Fibroblast of the aortic adventitia (primary cell): ENCODE measurements around the gene COMMD8. TPM values are rescaled to one million over a fixed set of nuclear protein-coding genes. Genes with fewer than 3 reads are reported as not detected.
A peak's percentile ranks its signal among the peaks of the same experiment; 100 is the strongest.

ENCODE experiments used
- DNase-seq: peaks from one replicate; pipeline ENCODE4 v3.0.0-alpha.2; 2010; ENCODE audit warnings: low read depth
- H3K4me3 ChIP-seq: 2 replicates; pipeline ENCODE4 v1.5.1; 2011; ENCODE audit warnings: low read depth, mild to moderate bottlenecking, control low read depth, low read length, moderate library complexity
- total RNA-seq: library from RNA; depleted of rRNA; stranded (reverse); fragments of >200 nt; gene quantifications from 2 replicates; pipeline ENCODE4 v1.2.3, GENCODE V29; 2012; ENCODE audit warnings: low replicate concordance
- TF ChIP-seq, protein P1 (sequence below): IDR thresholded peaks from 2 replicates; pipeline ENCODE4 v1.5.1; 2011; ENCODE audit warnings: mild to moderate bottlenecking, low read length, control low read depth, inconsistent platforms; ENCODE audit not compliant: insufficient read depth

The COMMD8 gene
- total RNA-seq, 1 donor = 43.1 TPM

GRCh38 chr4:47474799-47475198 is 11.3 kb upstream of the COMMD8 start:
- TF ChIP-seq, protein P1, sequence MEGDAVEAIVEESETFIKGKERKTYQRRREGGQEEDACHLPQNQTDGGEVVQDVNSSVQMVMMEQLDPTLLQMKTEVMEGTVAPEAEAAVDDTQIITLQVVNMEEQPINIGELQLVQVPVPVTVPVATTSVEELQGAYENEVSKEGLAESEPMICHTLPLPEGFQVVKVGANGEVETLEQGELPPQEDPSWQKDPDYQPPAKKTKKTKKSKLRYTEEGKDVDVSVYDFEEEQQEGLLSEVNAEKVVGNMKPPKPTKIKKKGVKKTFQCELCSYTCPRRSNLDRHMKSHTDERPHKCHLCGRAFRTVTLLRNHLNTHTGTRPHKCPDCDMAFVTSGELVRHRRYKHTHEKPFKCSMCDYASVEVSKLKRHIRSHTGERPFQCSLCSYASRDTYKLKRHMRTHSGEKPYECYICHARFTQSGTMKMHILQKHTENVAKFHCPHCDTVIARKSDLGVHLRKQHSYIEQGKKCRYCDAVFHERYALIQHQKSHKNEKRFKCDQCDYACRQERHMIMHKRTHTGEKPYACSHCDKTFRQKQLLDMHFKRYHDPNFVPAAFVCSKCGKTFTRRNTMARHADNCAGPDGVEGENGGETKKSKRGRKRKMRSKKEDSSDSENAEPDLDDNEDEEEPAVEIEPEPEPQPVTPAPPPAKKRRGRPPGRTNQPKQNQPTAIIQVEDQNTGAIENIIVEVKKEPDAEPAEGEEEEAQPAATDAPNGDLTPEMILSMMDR = no peak
- no peak for DNase-seq
- no peak overlapping the region for H3K4me3 ChIP-seq

DNA sequence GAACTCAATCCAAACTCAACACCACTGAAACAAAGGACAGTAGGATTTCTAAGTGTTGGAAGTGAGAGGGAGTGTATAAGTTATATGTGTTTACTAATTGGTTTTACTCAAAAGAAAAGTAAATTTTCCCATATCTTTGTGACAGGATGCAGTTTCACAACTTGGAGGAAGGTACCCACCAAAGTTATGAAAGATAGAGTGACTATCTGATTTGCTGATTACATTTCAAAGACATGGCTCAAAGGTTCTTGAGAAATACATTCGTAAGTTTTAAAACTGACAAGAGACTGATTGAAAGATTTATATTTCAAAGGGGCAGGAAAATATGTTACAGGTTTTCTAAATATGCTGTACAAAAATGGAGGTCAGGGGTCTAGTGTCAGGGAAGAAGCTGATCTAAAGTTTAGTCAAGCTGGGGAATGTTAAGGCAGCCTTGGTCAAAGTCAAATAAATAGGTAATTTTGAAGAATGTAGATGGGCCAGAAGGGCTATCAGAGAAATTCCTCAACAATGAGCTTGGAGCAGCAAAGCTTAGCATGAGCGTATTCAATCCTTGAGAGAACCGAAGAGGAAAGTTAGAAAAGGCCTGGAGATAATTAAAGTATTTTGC is 9.7 kb upstream of the COMMD8 start:
- H3K4me3 ChIP-seq = no peak overlapping the region
- TF ChIP-seq, protein P1 = no peak
- no peak for DNase-seq

- H3K4me3 ChIP-seq = no peak overlapping the region
- TF ChIP-seq, protein P1 = no peak
- no peak for DNase-seq
Measured at GRCh38 chr4:47471591-47471990, 8.1 kb upstream of the COMMD8 start.

DNA sequence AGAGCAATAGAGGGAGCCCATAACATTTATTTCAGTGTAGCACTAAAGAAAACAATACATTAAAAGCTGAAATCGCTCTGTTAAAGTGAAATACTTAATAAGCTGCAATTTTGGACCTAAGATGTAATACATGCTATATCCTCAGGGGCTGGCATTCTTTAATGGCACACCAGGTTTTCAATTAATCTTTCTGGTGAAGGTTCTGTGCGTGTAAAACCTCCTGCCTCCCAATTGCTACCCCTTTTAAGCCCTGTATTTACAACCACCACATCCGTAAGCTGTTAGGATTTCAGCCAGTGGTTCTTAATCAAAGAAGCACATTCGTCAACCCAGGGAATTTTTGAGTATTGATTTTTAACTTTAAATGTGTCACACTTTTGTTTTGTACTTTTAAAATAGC is 7.6 kb upstream of the COMMD8 start:
- no peak overlapping the region for H3K4me3 ChIP-seq
- TF ChIP-seq, protein P1 = no peak
- no peak for DNase-seq

DNA sequence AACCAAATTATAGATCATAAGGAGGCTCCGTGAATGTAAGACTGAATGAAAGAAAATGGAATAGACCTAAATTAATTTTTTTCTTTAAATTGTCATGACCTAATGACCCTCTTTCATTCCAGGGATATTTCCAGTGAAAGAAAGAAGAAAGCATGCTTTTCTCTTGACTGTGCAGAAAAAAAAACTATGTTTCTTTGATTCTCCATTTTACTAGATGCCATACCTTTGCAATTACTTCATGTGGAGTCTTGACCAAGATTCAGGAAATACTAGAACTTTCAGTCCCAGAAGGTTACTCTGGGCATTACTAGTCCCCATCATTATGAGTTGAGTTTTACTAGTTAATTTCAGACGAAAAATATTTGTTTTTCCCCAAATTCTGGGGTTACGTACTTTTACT is 6.4 kb upstream of the COMMD8 start:
- peak; percentile 48 for DNase-seq
- TF ChIP-seq, protein P1 = no peak
- no peak overlapping the region for H3K4me3 ChIP-seq

DNA sequence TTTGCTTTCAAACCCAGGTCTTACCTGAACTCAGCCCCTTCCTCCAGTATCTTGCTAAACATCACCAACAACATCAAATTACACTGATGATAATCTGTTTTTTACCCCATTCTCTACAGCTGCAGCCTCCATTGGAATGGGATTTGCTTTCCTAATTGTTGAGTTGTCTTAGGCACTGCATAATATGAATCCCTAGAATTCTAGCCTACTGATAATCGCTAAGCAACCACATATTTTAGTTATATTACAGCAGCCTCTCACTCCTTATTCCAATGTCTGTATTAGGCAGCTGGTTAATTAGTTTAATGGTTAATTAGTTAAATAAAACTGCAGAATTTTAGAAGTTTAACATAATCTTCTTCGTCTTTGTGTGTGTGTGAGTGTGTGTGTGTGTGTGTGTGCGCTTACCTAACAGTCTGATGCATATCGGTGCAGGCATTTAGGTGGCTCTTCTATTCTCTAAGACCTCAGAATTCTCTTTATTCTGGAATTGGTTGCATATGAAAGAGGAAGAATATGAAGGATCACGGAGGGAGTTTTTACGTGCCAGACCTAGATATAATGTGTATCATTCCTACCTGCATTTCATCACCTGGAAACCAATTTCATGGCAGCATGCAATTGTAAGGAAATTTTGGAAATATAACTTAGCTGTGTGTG is 5.3 kb upstream of the COMMD8 start:
- H3K4me3 ChIP-seq = no peak overlapping the region
- TF ChIP-seq, protein P1 = no peak
- peak; percentile 77 for DNase-seq
